ENCODE results near the gene ANKRD11.
"Not testable (repeated sequence)": the region's sequence is repeated elsewhere in the genome, so short reads cannot be mapped to it uniquely, and the experiment has no call there.

The ANKRD11 gene

DNA sequence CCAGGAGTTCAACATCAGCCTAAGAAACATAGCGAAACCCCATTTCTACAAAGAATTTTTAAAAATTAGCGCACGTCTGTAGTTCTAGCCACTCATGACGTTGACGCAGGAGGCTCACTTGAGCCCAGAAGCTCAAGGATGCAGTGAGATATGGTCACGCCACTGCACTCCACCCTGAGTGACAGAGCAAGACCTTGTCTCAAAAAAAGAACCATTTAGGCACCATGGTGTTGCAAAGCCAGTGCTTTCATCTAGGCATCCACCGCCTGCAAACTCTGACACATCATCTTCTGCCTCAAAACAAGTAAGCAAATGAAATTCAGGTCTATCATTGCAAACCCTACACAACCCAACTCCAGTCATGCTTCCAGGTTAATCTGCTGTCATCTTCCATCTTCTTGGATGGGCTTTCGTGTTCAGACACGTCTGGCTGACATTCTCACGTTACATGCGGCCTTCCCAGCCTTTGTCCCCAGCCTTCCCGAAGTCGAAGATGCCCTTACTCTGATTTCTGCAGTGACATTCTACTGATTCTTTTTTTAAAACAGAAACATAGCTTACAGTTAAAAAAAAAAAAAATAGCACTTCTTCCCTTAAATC lies 8.9 kb downstream of the ANKRD11 start:
- no peak for DNase-seq (ENCODE audit: low read depth in 2 of 2)

DNA sequence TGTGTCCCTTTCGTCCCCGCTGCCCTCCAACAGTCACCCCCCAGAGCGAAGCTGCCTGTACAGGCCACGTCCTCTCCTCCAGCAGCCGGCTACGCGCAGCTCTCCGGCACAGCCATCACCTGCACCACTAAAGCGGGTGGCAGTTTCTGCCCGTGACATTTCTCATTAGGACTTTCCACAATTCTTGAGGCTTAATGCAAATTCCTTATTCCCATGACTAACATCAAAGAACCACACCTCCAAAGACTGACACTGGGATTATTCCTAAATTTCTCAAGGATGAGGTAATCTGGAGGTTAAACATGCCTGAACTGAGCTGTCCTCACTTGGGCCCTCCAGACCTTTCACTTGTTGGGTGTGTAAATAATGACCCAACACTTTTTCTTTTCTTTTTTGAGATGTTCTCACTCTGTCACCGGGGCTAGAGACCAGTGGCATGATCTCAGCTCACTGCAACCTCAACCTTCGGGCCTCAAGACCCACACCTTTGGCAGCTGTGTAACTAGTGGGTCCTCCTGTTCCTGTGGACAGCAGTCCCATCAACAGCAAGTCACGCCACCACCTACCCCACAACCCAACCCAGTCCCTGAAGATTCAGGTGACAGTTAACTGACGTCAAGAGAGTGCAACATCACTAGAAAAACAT lies 11.7 kb downstream of the ANKRD11 start:
- DNase-seq (ENCODE audit: low read depth in 2 of 2) = no peak

DNA sequence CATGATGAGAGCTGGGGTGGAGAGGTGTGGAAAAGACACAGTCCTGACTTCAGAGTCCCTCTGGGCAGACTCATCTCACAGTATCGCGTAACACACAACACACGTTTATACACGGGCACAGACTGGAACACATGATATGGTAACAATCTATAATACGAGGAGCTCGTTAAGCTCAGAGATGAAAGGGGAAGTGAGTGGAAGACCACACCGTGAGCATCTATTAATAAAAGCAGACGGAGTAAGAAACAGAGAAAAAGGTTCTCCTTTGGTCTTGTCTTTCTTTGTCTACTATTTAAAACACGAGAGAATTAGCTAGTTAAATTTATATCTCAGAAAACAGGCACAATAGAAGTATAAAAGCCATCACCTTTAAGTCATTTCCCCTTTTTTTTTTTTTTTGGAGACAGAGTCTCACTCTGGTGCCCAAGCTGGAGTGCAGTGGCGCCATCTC lies 13.5 kb downstream of the ANKRD11 start:
- no peak for DNase-seq (ENCODE audit: low read depth in 2 of 2)

DNA sequence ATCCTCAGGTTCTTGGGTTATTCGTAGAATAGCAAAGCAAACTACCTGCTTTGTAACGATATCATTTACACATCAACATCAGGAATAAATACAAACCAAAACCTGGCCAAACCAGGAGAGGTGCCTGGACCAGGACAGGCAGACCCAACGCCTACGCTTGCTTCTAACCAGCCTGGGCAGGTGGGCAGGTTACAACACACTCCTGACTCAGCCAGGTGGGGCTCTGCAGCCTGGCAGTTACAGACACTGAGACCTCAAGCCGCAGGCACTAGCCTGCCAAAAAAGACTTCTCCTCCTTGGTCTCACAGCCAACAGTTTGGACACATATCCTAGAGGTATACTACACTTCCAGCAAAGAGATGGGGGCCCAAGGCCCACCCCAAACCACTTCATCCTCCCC lies 14.0 kb downstream of the ANKRD11 start:
- DNase-seq (ENCODE audit: low read depth in 2 of 2) = no peak

DNA sequence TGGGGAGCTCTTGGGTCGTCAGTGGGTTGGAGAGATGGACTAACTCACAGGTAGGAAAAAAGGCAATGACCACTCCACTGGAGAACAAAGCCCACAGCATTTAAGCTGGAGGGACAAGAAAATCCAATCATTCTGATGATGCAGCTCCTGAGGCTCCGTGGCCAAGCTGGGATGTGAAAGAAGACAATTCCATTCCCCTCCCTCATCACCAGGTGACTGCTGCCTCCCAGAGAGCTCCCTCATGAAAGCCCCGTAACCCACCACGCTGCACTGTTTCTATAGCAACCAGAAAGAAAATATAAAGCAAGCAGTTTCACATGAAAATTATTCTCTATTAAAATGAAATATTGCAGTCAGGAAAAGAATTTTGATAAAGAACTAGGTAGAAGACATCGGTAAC lies 15.2 kb downstream of the ANKRD11 start:
- no peak for DNase-seq (ENCODE audit: low read depth in 2 of 2)

DNA sequence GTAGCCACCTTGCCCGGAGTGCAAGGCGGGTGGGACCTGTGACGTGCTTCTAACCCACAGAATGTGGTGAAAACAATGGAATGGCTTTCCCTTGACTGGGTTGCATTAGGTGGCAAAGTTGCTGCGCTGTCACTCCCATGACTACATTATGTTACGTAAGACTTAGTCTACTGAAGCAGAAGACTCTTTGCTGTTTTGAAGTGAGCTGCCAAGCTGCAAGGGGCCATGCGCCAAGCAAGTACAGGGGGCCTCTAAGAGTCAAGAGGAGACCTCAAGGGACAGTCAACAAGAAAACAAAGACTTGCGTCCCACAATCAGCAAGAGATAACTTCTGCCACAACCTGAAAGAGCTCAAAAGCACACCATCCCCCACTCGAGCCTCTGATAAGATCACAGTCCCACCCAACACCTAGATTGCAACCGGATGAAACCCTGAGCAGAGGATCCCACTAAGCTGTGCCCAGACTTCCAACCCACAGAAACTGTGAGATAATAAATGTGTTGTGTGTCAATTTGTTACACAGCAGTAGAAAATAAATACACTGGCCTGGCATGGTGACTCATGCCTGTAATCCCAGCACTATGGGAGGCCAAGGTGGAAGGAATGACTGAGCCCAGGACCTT lies 16.5 kb downstream of the ANKRD11 start:
- DNase-seq (ENCODE audit: low read depth in 2 of 2) = no peak

DNA sequence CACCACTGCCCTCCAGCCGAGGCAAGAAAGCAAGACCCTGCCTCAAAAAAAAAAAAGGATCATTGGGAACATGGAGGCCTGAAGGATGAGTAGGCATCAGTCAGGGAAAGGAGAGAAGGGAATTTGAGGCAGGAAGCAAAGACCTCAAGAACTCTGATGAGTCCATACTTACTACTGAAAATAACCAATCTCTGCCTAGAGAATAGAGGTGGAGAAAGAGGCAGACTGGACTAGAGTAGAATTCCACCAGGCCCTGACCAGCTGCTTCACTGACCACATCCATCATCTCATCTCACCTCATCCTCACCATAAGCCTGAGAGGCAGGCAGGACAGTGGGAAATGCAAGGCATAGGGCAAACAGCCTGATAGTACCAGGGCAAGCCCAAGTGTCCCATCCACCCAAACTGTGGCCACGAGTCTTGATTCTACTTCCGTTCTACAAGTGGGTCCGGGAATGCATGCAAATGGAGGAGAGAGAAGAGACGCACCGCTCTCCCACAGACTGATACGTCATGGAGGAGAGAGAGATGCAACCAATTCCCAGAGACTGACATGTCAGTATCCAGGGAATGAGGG lies 17.1 kb downstream of the ANKRD11 start:
- no peak for DNase-seq (ENCODE audit: low read depth in 2 of 2)

DNA sequence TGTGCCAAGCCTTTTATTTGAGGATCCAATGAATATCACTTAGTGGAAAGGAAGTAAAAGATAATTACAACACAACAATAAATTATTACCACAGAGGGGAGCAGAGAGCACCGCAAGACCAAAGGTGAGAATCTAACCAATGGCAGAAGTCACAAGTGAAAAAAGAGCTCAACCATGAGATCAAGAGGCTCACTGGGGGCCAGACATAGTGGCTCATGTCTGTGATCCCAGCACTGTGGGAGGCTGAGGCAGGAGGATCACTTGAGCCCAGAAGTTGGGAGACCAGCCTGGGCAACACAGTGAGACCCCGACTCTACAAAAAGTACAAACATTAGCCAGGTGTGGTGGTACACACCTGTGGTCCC lies 17.7 kb downstream of the ANKRD11 start:
- no peak for DNase-seq (ENCODE audit: low read depth in 2 of 2)

DNA sequence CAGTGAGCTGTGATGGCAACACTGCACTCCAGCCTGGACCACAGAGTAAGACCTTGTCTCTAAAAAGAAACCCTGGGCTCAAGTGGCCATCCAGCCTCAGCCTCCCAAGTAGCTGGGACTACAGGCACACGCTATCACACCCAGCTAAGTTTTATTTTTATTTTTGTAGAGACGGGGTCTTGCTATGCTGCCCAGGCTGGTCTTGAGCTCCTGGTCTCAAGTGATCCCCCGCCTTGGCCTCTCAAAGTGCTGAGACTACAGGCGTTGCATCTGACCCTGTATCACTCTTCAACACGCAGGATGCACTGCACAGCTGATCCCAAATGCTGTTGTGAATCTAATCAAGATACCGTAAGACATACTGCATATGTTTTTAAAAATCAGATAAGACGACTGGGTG lies 23.0 kb downstream of the ANKRD11 start:
- DNase-seq (ENCODE audit: low read depth in 2 of 2) = no peak

DNA sequence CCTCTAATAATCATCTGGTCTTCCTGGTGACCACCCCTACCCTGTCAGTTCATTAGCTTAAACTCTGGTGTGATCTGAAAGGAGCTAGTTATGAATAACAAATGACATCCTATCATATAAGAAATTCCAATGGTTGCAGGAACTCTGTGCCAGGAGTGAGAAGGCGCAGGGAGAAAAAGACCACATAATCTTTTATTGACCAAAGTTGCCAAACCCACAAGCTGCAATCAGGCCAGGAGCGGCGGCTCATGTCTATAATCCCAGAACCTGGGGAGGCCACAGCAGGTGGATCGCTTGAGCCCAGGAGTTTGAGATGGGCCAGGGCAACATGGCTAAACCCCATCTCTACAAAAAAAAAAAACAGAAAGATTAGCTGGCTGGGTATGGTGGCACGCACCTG lies 23.4 kb downstream of the ANKRD11 start:
- DNase-seq (ENCODE audit: low read depth in 2 of 2) = no peak

DNA sequence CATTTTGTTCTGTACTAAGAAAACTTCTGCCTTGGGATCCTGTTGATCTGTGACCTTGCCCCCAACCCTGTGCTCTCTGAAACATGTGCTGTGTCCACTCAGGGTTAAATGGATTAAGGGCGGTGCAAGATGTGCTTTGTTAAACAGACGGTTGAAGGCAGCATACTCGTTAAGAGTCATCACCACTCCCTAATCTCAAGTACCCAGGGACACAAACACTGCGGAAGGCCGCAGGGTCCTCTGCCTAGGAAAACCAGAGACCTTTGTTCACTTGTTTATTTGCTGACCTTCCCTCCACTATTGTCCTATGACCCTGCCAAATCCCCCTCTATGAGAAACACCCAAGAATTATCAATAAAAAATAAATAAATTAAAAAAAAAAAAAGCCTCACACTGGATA lies 27.0 kb downstream of the ANKRD11 start:
- DNase-seq (ENCODE audit: low read depth in 2 of 2) = not testable (repeated sequence)

DNA sequence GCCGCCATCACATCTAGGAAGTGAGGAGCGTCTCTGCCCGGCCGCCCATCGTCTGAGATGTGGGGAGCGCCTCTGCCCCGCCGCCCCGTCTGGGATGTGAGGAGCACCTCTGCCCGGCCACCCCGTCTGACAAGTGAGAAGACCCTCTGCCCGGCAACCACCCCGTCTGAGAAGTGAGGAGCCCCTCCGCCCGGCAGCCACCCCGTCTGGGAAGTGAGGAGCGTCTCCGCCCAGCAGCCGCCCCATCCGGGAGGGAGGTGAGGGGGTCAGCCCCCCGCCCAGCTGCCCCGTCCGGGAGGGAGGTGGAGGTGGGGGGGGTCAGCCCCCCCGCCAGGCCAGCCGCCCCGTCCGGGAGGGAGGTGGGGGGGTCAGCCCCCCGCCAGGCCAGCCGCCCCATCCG lies 27.7 kb downstream of the ANKRD11 start:
- not testable (repeated sequence) for DNase-seq (ENCODE audit: low read depth in 2 of 2)

DNA sequence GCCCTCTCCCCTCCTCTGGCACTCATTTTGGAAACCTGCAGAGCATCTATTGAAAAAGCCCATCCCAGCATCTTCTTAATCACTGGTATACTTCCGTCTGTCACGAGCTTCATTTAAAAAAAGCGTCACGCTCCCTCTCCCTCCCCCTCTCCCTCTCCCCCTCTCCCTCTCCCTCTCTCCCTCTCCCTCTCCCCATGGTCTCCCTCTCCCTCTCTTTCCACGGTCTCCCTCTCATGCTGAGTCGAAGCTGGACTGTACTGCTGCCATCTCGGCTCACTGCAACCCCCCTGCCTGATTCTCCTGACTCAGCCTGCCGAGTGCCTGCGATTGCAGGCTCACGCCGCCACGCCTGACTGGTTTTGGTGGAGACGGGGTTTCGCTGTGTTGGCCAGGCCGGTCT lies 28.5 kb downstream of the ANKRD11 start:
- not testable (repeated sequence) for DNase-seq (ENCODE audit: low read depth in 2 of 2)

DNA sequence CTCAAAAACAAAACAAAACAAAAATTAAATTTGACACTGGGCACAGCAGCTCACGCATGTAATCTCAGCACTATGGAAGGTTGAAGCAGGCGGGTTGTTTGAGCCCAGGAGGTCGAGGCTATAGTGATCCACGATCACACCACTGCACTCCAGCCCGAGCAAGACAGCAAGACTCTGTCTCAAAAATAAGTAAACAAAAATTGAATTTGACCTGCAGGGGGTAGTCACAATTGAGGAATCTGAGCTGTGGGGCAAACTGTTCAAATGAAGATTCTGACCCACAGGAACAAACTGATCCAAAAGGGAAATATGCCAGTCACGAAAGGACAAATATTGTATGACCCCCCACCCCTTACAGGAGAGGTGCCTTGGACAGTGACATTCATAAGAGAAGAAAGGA lies 29.8 kb downstream of the ANKRD11 start:
- DNase-seq (ENCODE audit: low read depth in 2 of 2) = no peak

DNA sequence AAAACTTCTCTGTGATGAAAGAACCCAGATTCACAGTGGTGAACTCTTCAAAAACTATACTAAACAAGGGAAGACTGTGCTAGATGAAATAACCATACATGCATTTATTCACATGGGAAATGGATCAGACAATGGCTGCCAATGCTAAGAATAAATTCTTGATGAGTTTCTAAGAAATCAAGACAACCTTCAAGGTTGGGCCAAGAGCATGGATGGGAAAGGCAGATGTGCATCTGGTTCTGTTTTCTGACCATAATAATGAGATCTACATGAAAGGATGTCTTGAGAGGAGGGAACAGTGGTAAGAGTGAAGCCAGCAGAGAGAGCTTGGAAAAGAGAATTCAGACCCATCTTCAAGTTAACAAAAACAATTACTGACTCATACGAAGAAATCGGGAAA lies 31.4 kb downstream of the ANKRD11 start:
- DNase-seq (ENCODE audit: low read depth in 2 of 2) = no peak

DNA sequence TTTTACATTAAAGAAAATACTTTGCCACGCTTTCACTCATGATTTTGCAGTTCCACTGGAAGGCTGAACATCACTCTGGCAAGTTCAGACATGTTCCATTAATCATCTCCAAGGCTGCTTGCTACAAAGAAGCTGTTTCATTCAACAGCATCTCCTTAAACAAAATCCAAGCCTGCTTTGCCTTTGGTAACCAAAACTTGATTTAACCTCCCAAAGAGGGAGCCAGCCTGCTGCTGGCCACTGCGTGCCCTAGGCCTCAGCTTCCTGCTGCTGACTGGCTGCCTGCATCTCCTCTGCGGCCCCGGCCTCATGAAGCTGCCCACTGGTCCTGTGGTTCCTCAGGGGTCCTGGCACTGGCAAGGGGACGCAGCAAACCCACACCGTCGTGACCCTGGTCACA lies 31.8 kb downstream of the ANKRD11 start:
- DNase-seq (ENCODE audit: low read depth in 2 of 2) = no peak

DNA sequence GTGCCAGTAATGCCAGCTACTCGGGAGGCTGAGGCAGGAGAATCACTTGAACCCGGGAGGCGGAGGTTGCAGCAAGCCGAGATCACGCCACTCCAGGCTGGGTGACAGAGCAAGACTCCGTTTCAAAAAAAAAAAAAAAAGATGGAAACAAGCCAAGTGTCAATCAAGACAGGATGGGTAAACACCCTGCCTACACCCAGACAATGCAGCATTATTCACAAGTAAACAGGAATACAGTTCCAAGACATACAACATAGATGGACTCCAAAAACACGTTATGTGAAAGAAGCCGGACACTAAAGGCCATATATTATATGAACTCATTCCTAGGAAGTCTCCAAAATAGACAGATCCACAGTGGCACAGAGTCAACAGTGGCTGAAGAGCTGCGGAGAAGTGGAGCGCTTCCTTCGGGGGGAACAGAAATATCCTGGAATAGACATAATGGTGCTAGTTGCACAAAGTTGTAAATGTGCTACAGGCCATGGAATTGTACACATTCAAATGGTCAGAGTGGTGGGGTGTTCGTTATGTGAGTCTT lies 33.9 kb downstream of the ANKRD11 start:
- DNase-seq (ENCODE audit: low read depth in 2 of 2) = no peak

DNA sequence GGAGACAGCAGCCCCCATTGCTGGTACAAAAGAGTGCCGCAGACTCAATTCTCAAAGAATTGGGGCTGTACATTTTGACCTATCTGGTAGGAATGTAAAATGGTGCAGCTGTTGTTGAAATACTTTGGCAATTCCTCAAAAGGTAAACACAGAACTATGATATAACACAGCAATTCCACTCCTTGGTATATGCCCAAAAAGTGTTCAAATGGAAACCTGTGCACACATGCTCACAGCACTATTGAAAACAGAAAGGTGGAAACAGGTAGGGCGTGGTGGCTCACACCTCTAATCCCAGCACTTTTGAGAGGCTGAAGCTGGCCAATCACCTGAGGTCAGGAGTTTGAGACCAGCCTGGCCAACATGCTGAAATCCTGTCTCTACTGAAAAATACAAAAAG lies 34.7 kb downstream of the ANKRD11 start:
- no peak for DNase-seq (ENCODE audit: low read depth in 2 of 2)

DNA sequence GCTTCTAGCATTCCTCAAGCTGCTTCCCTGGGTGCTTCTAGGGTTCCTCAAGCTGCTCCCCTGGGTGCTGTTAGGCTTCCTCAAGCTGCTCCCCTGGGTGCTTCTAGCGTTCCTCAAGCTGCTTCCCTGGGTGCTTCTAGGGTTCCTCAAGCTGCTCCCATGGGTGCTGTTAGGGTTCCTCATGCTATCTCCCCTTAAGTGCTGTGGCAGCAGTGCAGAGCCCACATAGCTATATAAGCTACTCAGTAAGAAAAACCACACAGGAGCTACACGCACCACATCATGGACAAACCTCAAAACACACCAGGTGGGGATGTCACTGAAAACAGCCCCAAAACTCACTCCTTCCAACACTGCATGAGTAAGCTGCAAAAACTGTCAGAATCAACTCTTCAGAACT lies 35.2 kb downstream of the ANKRD11 start:
- no peak for DNase-seq (ENCODE audit: low read depth in 2 of 2)

DNA sequence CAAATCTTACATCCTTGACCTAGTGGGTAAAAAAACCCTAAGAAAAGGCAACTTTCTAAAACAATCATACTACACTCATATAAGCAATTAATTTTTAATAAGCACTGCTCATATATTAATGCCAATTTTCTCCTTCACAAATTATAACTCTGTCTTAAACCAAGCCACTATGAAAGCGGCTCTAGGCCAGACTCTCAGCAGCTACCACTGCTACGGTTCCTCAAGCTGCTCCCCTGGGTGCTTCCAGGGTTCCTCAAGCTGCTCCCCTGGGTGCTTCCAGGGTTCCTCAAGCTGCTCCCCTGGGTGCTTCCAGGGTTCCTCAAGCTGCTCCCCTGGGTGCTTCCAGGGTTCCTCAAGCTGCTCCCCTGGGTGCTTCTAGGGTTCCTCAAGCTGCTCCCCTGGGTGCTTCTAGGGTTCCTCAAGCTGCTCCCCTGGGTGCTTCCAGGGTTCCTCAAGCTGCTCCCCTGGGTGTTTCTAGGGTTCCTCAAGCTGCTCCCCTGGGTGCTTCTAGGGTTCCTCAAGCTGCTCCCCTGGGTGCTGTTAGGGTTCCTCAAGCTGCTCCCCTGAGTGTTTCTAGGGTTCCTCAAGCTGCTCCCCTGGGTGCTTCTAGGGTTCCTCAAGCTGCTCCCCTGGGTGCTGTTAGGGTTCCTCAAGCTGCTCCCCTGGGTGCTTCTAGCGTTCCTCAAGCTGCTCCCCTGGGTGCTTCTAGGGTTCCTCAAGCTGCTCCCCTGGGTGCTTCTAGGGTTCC lies 35.8 kb downstream of the ANKRD11 start:
- not testable (repeated sequence) for DNase-seq (ENCODE audit: low read depth in 2 of 2)

DNA sequence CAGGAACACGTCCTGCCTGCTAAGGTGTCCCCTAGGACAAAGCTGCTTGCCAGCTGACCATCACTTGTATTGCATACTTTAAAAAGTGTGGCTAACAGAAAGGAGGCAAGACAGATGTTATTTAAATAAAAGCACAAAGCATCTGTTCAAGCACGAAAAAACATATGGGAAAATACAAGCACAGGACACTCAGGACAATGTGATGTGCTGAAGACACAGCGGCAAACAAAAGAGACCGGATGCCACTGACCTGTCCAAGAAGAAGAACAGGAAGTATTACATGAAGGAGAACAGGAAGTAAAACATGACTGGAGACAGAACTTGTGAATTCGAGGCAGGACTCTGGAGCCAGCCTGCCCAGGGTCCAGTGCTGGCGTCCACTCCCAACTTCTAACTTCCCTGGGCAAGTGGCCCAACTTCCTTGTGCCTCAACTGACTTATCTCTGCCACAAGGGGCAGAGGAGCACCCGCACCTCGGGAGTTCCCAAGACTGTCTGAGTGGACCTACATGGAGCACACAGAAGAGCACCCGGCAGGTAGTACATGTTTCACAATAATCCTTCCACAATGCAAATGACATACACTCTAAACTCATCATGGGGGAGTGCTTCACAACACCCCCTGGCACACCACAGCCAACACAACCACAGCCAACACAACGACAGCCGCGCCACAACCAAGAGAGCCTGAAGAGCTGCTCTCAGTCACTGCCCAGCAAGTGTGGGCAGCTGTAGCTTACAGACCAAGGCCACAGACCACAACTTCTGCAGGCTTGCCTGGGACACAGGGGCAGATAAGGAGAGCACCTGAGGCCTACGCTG lies 36.6 kb downstream of the ANKRD11 start:
- DNase-seq (ENCODE audit: low read depth in 2 of 2) = no peak
